Left lobe of liver (tissue), 2 donors: Measurements from ENCODE around the gene TRPV5. TPM values are rescaled to one million over a fixed set of nuclear protein-coding genes. Genes with fewer than 3 reads are reported as not detected.

ENCODE experiments used
- ATAC-seq: fragments of 200-7000 bp; cut with Tn5 transposase; one replicate; pipeline ENCODE4 v1.9.1; 2020; ENCODE audit warnings: mild to moderate bottlenecking, moderate library complexity
- DNase-seq: peaks from one replicate; pipeline ENCODE4 v3.0.0-alpha.2; 2020; ENCODE audit warnings: low spot score
- total RNA-seq: library from RNA; stranded (reverse); gene quantifications from one replicate; pipeline ENCODE4 v1.2.1, GENCODE V29; 2021
- donor health status: DM: no; HTN: no; CAD: no; lungs with moderate emphysema.
- donor health status: DM: no; HTN: yes; CAD: no.

Gene TRPV5
- total RNA-seq, 1 donor from 2014 or later = not detected

DNA sequence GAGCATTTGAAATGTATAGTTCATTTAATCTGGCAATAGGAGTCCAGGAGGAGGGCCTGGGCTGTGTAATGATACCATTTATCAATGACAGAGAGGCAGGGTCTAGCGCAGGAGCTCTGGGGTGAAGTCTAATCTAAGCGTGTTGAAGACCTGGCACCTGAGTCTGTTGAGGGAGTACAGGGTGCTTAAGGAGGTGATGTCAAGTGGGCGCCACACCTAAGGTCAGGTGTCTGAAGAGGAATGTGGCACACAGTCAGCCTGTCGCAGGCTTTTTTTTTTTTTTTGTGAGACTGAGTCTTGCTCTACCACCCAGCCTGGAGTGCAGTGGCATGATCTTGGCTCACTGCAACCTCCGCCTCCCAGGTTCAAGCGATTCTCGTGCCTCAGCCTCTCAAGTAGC, 8.0 kb upstream of the TRPV5 start:
- no peak for DNase-seq

DNA sequence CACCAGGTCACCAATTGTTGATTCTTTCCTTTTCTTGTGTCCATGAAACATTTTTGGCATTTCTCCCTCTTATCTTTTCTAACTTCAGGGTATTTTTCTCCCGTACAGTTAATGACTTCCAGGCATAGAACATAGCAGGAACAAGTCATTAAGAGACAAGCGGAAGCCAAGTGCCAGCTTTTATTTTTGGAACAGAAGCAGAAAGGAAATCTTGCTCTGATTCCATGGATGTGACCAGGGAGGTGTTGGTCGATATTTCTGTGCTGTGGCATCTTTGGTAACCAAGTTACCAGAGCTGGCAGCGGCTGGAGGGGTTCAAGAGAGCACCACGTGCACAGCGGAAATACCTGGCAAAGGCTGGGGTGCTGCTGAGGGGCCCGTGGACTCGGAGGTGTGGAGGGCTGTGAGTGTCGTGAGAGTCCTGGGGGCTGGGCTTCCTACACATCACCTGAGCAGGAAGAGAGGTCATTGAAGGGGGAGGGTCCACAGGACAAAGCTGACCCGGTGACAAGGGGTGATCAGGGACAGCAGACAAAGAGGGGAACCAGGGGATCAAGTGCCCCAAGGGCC, 7.5 kb upstream of the TRPV5 start:
- ATAC-seq (no peak), DNase-seq (no peak)

More for the DNA sequence above, 8.0 kb upstream of the TRPV5 start:
- no peak for ATAC-seq

DNA sequence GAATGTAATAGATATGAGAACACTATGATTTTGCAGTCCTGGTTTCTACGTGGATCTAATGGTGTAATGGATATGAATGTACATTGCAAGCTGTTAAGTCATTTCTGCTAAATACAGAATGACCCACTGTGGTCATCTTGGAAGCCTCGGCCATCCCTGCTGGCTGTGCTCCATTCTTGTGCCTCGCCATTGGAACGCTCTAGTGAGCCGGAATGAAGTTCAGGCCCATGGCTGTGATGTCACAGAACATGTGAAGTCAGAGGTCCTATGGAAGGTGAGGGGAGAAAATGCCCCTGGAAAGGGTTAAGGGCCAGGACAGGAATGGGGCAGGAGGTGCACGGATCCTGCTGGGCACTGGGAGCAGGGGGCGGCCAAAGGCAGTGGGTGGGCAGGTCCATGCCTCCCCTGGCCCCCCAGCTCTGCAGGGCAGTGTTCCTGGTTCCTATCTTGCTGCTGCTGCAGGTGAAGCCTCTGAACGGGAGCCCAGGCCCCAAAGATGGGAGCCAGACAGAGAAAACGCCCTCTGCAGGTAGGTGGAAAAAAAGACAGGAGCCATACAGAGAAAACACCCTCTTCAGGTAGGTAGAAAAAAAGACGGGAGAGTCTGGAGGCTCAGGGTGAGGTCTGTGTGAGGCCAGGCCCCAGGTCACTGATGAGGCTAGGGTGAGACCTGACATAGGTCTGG, 5.8 kb upstream of the TRPV5 start, which contains the start of gene LLCFC1:
Gene LLCFC1, plus strand, starts transcription at position 259 of the 685 bp plus-strand sequence. Its CDS starts 138 bp downstream, at position 397.
- no peak for ATAC-seq
- DNase-seq = no peak

DNA sequence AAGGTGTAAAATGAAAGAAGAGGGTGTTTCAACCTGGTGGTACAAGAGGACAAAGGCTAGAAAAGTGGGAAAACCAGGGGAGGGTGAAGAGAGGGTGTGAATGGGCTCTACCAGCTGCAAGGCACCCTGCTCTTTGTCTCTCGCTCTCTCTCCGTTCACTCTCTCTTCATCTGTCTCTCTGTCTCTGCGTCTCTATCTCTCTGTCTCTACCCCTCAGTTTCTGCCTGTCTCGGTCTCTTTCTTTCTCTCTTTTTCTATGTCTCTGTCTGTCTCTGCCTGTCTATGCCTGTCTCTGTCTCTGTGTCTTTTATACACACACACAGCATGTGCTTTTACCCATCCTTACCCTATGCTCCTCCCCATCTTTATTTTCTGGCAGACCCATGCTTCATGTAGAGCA, 5.1 kb upstream of the TRPV5 start:
- no peak for ATAC-seq
- DNase-seq = no peak

DNA sequence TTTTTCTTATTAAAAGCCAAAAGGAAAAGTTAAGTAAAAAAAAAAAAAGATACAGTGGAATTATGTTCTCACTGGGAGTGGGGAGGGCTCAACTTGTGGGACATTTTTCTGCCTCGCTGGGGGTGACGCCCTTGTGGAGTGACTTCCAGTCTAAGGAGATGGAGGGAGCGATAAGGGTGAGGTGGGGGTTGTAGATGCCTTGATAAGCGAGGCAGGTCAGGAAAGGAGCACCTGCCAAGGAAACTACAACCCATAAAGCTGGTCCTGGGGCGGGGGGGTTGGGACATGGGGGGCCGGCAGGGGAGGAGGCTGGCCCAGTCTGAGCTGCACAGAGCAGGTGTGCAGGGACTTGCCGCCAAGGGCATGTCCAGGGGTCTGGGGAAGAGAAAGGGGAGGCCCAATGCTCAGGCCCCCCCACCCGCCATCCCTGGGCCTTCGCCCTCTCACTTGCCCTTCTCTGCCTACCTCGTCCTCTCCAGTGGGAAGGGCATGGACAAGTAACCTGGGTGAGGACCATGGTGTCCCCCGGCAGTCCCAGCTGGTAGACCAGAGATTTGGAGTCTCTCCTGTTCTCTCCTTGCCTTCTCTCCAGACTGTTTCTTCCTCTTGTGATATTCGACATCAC, 2.5 kb upstream of the TRPV5 start:
- ATAC-seq = no peak
- no peak for DNase-seq

DNA sequence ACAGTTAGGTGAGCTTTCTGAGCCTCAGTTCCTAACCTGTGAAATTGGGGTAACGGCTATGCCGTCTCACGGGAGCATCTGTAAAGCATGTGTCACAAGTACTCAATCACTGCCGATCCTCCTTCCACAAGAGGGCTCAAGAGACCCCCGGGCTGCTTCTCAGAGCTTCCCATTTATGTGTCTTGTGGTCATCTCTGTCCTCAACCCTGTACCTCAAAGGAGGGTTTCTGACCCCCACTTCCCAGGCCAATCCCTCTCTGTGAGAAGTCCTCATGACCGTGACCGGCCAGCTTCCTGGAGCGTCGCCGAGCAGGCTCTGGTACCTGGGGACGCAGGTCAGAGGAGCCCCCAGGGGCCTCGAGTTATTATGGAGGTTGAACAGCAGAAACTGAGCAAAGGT, 510 bp upstream of the TRPV5 start:
- ATAC-seq (no peak), DNase-seq (no peak)

DNA sequence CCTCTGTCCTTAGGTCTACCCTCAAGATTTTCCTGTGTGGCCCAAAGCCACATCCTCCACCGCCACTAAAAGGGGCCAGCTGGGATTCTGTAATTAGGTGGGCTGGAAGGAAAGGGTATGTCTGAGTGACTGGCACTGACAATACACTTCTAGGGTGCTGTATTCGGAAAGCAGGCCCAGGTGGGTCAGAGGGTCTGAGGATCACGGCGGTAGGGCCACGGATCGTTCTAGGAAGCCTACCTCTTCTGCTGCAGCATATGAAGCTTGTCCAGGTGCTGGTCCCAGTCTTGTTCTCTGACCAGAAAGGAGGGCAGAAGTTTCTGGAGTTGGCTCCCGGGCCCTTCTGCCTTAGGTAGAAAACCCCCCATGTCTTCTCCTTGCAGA, 462 bp downstream of the TRPV5 start:
- DNase-seq (no peak), ATAC-seq (no peak)

DNA sequence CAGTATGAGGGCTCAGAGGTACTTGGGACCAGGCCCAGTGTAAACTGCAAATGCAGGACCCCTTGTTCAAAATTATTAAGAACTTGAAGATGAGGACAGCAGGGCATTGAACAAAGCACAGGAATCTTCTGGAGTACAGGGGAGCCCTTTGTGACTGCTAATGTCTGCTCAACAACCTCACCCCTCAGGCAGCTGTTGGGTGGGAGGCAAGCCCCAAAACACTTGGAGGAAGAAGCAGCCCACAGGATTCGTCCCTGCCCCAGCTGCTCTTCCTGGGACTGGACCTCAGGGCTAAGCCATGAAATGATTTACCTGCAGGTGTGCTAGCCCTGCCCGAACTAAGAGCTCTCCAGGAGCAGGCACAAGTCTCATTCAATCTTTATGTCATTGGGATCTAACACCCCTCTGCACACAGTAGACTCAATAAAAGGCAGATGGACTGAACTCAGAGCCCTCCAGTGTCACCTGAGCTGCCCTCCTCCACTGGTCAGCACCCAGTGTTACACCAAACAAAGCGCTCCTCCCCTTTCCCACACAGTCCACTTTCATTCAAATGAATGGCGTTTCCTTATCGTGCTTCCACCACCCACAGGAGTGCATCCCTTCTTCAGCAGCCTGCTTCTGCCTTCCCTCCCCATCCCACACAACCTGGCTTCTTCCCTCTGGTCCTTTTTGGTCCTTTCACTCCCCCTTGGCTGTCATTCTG, 1.0 kb downstream of the TRPV5 start:
- ATAC-seq = no peak
- DNase-seq = no peak

DNA sequence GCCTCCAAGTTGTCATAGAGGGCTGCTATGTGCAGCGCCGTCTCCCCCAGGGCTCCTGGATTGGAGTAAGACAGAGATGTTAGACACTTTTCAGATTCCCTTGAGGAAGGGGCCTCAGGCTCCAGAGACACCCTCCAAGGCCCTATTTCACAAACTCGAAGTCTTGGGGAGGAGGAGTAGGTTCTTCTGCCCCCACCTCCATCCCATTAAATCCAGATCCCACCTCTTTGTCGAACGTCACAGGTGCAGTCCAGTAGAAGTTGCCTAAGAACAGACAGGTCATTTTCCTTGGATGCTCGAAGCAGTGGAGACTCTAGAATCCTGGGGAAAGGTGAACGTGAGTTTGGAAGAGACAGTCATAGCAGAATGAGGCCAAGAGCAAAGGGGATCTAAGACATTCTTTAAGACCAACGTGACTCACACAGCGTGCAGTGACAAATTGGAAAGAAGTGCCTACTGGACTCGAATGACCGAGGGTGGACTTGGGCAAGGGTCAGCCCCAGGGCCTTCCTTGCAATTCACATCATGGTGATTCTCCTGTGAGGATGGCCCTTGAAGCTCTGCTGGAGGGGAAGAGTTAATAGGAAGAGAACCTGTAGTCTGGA, 3.3 kb downstream of the TRPV5 start:
- no peak for DNase-seq
- no peak for ATAC-seq

DNA sequence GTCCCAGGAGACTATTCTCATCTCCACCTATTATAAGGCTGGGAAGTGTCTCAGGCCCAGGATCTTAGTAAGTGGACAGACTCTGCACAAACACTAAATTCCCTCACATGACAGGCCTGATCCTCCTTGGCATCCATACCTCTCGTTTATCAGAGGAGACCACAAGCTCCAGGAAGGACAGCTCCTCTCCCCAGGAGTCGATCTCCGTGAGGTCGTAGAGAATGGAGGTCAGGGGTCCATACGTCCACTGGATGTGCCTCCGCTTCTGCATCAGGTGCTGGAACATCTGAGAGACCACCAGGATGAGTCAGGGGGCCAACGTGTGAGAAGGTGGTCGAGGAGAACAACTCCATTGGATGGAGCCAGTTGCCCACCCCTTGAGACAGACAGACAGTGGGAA, 5.6 kb downstream of the TRPV5 start:
- ATAC-seq = no peak
- no peak for DNase-seq

DNA sequence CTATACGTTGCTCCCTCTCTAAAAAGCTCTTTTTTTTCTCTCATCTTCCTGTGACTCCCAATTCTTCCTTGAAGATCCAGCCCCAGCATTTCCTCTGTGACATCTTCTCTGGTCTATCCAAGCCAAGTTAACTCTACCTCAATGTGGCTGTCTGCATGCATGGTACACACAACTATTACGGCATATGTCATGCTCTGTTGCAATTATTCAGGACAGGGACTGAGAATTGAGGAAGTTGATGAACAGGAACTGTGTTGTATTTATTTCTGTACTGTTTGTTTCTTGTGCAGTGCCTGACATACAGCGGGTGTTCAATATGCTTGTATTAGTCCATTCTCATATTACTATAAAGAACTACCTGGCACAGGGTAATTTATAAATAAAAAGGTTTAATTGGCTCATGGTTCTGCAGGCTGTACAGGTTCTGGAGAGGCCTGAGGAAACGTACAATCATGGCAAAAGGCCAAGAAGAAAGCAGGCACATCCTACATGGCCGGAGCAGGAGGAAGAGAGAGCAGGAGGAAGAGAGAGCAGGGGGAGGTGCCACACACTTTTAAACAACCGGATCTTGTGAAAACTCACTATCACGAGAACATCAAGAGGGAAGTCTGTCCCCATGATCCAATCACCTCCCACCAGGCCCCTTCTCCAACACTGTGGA, 6.3 kb downstream of the TRPV5 start:
- DNase-seq = no peak
- peak; percentile 33 for ATAC-seq

DNA sequence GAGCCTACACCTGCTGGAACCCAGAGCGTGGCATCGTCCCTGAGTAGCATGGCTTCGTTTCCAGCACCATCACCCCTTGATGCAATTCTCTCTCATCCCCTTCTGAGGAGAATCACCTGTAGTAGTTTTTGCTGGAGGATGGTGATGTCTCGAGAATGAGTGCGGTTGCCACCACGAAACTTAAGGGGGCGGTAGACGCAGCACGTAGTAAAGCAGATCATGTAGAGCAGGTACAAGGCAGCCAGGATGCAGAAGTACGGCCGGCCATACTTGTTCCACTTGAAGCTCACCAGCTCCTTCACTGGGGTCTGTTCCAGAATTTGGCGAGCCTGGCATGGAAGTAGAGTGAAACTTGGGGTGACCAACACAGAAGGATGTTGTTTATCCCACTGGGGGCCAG, 8.1 kb downstream of the TRPV5 start:
- no peak for DNase-seq
- no peak for ATAC-seq

DNA sequence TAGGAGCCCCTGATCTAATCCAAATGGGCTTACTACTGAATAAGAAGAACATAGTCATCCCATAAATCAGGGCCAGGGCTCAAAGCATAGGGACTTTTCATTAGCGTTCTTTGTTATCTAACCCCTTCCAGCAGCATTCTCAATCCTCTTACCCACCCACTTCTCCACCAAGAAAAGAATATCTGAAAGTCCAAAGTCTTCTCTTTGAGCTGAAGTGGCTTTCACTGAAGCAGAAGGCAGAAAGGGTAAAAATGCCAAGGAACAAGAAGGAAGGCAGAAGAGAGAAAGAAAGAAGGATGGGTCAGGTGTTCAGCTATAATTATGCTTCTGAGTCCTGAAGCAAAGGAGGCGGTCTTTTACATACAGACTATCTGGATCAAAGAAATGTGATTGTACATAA, 10.2 kb downstream of the TRPV5 start:
- DNase-seq = no peak
- ATAC-seq = no peak

DNA sequence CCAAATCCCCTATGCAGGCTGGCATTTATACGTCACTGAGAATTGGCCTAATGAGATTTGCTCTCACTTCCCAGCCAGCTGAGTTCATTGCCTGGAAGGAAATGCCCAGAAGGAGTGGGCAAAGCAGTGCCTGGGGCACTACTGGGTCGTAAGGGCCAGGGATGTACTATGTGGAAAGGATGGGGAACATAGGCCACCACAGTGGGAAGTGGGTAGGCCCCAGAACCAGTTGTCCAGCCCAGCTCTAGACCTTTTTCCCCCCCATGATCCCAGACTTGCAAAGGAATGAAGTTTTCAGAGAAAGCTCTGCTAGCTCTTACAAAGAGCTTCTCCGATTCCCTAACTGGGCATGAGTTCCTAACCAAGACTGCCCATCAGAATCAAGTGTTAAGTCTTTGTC, 13.9 kb downstream of the TRPV5 start:
- DNase-seq (no peak), ATAC-seq (no peak)

DNA sequence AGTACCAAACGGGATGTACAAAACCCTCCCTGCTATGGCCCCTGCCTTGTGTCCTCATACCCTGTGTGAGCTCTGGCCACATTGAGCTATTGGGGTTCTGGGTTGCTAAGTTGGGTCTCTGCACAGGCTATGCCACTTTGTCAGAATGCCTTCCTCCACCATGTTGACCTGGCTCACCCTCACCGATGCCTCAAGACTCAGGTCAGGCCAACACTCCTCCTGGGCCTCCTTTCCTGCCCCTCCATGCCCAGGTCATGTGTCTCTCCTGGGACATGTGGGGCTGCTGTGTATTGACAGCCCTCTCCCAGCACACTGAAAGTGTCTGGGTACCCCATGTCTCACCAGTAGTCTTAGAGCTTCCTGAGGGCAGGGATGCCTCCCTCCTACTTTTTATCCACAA, 14.6 kb downstream of the TRPV5 start:
- ATAC-seq (no peak), DNase-seq (no peak)

DNA sequence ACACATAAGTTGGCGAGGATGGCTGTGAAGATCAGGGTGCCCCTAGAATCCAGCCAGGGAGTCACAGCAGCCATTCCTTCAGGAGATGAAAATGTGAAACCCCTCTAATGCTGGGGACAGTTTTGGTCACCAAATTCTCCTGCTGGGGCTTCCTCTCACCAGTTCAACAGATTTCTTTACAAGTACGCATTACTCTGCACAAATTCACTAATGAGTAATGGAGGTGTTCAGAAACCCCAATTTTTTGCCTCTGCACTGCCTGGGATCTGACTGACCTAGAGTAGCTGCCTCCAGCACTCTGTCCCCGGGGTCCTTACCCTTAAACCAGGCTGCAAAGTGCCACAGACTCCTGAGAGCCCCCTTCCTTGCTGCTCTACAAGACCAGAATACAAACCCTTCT, 16.1 kb downstream of the TRPV5 start:
- no peak for DNase-seq
- no peak for ATAC-seq

DNA sequence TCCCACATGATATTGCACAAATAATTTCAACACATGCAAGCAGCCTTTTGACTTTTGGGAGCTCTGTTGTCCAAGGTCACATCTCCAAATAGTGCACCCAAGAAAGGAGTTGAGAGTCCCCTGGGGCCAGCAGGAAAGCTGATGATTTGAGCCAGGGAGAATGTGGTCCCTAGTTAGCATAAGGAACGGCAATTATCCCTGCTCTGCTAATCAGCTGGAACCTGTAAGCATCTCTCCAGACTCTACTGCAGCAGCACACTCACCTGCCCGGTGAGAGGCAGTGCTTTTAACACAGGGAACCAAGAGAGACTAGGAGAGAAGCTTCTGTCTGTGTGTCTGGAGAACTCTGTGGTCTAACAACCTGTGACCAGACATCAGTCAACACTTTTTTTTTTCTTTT, 17.0 kb downstream of the TRPV5 start:
- DNase-seq (no peak), ATAC-seq (no peak)

DNA sequence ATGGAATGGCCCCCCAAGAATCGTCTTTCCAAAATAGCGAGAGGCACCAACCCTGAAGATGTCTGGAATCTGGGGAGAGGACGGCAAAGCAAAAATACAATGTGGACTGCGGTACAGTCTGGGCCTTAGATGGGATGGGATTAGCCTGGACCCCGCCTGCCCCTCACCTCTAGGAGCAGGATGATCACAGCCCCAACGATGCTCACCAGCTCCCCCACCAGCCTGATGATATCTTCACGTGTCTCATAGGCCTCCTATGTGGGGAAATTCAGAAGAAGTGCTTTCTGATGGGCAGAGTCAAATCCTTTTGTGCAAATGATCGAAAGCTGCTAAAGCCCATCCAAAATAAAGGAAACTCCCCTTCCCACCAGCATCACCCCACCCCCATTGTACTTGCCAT, 18.2 kb downstream of the TRPV5 start:
- no peak for ATAC-seq

DNA sequence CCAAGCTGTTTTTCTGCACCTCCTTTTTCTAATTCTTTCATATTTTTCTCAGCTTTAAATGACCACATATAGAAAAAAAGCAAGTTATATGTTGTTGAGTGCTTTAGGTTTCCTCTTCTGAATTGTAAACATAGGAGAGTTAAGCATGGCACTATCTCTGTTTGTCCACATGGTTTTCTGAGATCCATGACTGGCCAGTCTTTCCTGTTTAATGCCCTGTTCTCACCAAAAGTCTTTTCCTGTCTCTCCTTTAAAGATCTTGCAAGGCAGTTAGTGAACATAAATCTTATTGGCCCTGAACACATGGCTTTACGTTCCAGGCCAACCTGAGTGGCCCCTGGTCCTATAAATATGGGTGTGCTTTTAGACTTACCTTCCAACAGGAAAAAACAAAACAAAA, 19.4 kb downstream of the TRPV5 start:
- DNase-seq (no peak), ATAC-seq (no peak)

More for the DNA sequence above, 18.2 kb downstream of the TRPV5 start:
- DNase-seq = no peak

DNA sequence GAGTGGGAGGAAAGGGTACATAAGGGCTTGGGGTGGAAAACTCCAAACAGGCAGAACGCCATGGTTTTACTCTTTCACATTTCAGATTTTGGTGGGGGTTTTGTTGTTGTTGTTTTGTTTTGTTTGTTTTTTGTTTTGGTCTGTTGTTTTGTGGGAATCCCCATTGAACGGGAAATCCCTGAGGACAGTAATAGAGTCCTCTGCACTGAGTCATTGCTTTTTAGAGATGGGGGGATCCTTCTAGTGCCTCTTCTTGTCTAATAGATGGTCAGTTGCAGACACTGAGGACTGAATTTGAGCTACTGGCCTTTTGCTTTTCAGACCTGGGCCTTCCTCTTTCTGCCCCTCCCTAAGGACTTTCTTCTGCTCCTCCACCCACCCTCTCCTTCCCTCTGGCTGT, 20.0 kb downstream of the TRPV5 start:
- no peak for DNase-seq
- no peak for ATAC-seq

DNA sequence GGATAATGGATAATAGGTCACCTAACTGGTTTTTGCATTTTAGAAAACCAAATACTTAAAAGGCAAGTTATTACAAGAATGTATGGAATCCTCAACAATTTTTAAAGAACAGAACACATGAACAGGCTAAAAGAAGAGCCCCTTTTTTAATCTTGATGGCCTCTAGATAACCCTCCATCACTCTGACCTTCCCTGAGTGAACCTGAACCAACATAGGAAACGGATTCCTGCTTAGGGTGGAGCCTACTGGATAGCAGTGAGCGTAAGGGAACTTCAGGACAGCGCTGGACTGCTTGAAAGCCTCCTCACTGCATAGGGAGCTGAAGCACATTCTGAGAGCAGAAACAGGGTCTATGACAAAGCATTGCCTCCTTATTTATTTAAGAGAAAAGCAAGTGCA, 20.5 kb downstream of the TRPV5 start:
- DNase-seq = no peak
- no peak for ATAC-seq
